T-helper 17 cell (primary cell): ENCODE results near the gene TNPO3. TPM values are rescaled to one million over a fixed set of nuclear protein-coding genes. Genes with fewer than 3 reads are reported as not detected.

Experiments
- ATAC-seq: fragments of 150-1000 bp; cut with Tn5 transposase; 2 replicates; pipeline ENCODE4 v1.10.0; 2021; ENCODE audit warnings: mild to moderate bottlenecking, moderate library complexity
- DNase-seq, 3 donors: peaks; one replicate each; pipeline versions ENCODE4 v3.0.0 to v3.0.0-alpha.2; 2020 to 2021
- H3K9me3 ChIP-seq: one replicate; pipeline ENCODE4 v1.7.0; 2013; ENCODE audit warnings: low read length, mild to moderate bottlenecking; ENCODE audit not compliant: control insufficient read depth, poor library complexity, severe bottlenecking
- H3K27ac Mint-ChIP-seq: one replicate; pipeline ENCODE4 v1.8.0; 2022; ENCODE audit warnings: mild to moderate bottlenecking, moderate library complexity, mixed read lengths
- H3K27me3 Mint-ChIP-seq: one replicate; pipeline ENCODE4 v1.8.0; 2022; ENCODE audit warnings: mixed read lengths
- H3K36me3 Mint-ChIP-seq: one replicate; pipeline ENCODE4 v1.8.0; 2022; ENCODE audit warnings: low read depth, mixed read lengths
- H3K4me1 Mint-ChIP-seq: one replicate; pipeline ENCODE4 v1.8.0; 2022; ENCODE audit warnings: mild to moderate bottlenecking, mixed read lengths
- H3K4me3 Mint-ChIP-seq: one replicate; pipeline ENCODE4 v1.8.0; 2022; ENCODE audit warnings: mild to moderate bottlenecking, moderate library complexity, mixed read lengths
- total RNA-seq, 4 donors: library from RNA in 2 of 4; stranded (reverse) in 2 of 4; gene quantifications; one replicate each; pipeline ENCODE4 v1.2.3 and lab custom pipeline; 2022 to 2026

Gene TNPO3
- total RNA-seq, 2 donors from 2014 or later, result 29.1 to 29.2 TPM

DNA sequence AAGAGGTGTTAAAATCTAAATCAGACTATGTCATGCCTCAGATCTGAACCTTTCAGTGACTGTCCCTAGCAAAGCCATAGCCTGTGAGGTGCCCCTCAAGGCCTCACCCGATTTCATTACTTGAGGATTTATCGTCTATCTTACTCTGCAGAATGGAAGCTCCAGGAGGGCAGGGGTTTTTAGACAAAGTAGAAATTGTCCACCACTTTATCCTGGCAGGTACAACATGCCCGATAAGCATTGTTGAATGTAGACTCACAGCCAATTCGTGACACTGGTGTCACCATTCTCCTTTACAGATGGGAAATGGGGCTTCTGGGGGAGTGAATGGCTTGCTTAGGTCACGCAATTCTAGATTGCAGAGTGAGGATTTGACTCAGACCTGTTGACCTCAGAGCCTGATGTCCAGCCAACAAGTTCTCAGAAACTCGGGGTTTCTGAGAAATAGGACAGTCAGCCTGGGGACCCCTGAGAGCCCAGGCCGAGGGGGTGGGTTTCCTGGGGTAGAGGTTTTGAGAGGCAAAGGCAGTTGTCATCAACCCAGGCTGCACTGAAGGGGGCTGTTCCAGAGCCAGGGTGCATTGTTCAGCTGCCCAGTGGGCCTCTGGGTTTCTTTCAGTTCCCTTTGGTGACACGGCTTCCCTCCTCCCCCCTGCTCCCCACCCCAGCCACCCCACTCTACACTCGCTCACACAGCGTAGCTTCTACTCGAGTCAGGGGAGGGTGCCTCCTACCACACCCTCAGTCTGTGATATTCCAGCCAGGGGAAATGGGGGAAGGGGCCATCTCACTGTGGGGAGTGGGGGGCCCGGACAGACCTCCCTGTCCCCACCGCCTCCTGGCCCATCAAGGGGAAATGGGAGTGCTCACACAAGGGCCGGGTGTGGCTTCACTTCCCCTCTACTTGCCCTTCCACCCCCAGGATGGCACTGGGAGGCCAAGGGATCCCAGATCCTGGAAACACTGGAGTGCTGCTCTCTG lies 120.3 kb downstream of the TNPO3 start:
- DNase-seq (no peak), ATAC-seq (no peak)
- no peak overlapping the region for H3K27ac Mint-ChIP-seq
- H3K27me3 Mint-ChIP-seq, result no peaks in the 10 kb centered on the region
- H3K4me1 Mint-ChIP-seq, result peaks cover 21% of the 10 kb centered on the region
- H3K9me3 ChIP-seq, result no peaks in the 10 kb centered on the region
- peaks cover 6% of the 10 kb centered on the region for H3K36me3 Mint-ChIP-seq
- no peak overlapping the region for H3K4me3 Mint-ChIP-seq

DNA sequence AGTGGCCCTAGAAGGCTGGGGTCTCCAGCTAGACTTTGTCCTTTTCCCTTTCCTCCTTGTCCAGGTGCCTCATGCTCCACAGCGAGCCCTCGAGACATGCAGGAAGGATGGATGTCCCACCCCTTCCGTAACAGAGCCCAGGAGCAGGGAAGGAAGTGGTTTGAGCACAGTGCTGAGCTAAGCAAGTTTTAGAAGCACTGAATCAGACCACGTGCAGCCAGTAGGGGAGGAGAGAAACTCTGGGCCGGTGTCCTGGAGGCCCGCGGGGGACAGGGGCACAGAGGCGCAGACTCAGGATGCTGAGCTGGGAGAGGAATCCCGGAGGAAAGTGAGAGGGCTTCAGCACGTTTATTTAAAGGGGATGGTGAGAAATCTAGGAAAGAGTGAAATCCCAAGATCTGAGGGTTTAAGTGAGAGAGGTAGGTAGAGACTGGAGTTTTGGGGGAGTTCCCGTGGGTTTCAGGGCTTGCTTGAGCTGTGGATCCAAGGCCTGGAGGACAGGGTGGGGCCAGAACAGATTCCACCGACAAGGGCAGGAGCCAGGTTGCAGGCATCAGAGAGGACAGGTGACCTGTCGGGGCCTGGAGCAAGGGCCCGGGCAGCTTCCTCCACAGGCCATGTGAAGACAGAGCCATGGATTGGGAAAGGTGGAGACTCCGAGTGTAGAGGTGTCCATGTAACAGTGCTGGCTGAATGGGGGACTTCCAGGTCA lies 121.6 kb downstream of the TNPO3 start:
- Mint-ChIP-seq H3K4me3 (peak overlapping the region; percentile 88), H3K27ac (peak overlapping the region; percentile 37), H3K36me3 (peaks cover 6% of the 10 kb centered on the region), H3K27me3 (no peaks in the 10 kb centered on the region), H3K4me1 (peaks cover 18% of the 10 kb centered on the region)
- DNase-seq (no peak), ATAC-seq (peak; percentile 90)
- no peaks in the 10 kb centered on the region for H3K9me3 ChIP-seq

DNA sequence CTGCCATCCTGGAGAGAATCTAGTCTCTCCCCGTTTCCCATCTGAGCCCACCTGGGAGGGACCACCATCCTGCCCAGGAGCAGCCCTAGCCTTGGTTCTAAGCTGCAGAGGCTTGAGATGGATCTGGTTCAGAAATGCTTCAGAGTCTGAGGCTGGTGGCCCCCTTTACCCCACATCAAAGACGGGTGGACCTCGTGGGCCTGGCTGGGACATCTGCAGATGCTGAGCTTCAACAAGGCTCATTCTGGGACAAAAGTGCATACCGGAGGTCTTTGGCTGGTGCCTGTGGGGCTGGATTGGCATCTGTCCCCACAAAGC lies 122.1 kb downstream of the TNPO3 start:
- no peaks in the 10 kb centered on the region for H3K9me3 ChIP-seq
- peaks cover 18% of the 10 kb centered on the region for H3K4me1 Mint-ChIP-seq
- H3K36me3 Mint-ChIP-seq, result peaks cover 6% of the 10 kb centered on the region
- ATAC-seq (no peak), DNase-seq (no peak)
- H3K27ac Mint-ChIP-seq, result peak overlapping the region; percentile 37
- H3K27me3 Mint-ChIP-seq, result no peaks in the 10 kb centered on the region
- peak overlapping the region; percentile 88 for H3K4me3 Mint-ChIP-seq

DNA sequence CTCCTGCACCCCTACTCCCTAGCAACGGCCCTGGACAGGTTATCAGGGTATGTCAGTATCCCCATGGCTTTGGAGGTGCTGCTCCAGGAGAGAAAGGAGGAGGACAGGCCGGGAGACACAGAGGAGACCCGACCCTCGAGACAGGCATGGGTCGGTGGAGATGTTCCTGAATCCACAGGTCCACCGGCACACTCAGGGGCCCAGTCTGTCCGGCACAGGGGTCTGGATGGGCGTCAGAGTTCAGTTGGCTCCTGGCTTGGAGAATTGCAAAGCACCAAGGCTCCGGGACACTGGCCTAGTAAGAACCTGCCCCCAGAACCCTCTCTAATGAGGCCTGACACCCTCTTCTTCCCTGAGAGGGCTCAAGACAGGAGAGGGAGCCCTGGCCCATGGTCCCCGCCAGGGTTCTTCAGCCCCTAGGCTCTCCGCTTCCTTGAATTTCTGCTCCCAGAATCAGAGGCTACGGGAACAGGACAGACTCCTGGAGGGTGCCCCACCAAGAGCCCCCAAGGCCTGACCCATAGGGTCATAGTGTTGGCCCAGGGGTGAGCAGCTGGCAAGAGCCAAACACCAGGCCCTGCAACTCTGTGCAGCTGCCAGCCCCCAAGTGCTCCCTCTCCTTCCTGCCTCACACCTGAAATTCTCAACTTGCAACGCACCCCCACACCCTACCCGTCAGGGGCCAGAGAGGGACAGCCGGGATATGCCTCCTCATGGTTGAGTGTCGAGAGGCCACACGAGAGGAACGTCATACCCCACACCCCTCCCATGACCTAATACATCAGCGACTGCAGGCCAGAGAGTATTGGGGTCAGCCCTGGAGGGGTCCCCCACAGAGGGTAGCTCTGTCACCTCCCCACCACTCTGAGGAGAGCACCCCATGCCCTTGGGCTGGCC lies 122.7 kb downstream of the TNPO3 start:
- Mint-ChIP-seq H3K4me3 (no peak overlapping the region), H3K27ac (no peak overlapping the region)

DNA sequence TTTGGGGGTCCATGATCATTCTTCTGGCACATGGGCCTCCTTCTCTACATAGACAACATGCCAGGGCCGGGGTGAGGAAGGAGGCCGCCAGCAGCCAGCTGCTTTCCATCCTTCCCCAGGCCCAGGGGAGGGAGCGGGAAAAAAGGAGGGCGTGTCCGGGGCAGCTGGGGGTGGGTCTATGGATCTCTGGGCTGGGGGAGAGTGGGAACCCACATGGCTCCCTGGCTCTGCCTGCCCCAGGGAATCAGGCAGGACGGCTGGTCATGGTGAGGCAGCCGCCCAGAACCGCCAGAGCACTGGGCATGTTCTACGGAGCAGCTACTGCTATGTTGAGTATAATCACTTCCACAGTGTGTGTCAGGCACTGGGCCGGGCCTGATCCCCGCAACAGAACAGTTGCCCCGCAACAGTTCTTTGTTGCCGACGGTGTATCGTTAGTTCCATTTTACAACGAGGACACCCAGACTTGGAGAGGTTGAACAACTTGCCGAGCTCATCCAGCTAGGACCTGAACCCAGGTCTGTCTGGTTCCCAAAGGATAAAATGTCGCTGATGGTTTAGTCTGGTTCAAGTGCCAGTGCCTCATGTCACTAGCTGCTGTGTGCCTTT lies 123.6 kb downstream of the TNPO3 start:
- no peak overlapping the region for H3K27ac Mint-ChIP-seq
- H3K27me3 Mint-ChIP-seq, result no peaks in the 10 kb centered on the region
- H3K36me3 Mint-ChIP-seq, result peaks cover 2% of the 10 kb centered on the region
- peaks cover 11% of the 10 kb centered on the region for H3K4me1 Mint-ChIP-seq
- H3K9me3 ChIP-seq, result no peaks in the 10 kb centered on the region
- no peak for ATAC-seq
- H3K4me3 Mint-ChIP-seq, result no peak overlapping the region
- no peak for DNase-seq

More for the DNA sequence above, 122.7 kb downstream of the TNPO3 start:
- Mint-ChIP-seq H3K4me1 (peaks cover 16% of the 10 kb centered on the region), H3K36me3 (peaks cover 6% of the 10 kb centered on the region), H3K27me3 (no peaks in the 10 kb centered on the region)
- ATAC-seq, result no peak
- DNase-seq, result no peak
- no peaks in the 10 kb centered on the region for H3K9me3 ChIP-seq

DNA sequence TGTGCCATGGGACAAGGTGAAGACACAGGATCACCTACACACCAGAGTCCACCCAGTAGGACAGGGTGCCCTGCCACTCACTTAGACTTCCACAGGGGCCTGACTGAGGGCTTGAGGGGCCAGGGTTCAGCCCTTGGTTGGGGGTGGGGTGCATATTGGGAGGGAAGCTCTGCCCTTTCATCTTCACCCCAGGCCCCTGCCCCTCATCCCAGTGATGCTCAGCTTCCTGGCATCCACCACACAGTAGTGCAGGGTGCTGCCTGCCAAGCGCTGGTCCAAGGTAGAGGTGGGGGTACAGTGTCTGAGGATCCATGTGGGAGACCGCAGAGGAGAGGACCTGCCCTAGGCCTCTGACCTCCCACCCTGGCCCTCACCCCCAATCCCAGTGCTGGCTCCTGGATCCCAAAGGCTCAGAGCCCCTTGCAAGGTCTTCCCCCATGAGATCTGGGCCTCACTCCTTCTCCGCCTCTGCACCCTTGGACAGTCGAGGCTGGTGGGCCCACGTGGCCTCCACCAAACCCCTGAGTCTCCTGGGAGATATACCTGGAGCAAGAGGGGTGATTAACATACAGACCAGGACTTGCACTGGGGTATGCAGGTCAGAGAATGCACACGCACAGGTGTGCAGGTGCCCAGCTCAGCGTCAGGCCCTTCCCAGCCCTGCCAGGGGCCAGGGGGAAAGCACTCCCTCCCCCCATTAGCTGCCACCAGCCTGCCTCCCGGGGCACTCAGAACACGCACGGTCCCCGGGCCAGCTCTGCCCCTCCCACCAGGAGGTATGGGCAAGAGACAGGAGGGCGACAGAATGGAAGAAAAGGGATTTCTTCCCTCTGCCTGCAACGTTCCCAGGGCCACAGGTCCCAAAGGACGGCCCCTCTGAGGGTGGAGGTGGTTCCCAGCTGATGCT lies 125.8 kb downstream of the TNPO3 start:
- H3K9me3 ChIP-seq, result no peaks in the 10 kb centered on the region
- Mint-ChIP-seq H3K36me3 (peaks cover 2% of the 10 kb centered on the region), H3K4me3 (no peak overlapping the region), H3K27me3 (no peaks in the 10 kb centered on the region), H3K27ac (no peak overlapping the region), H3K4me1 (peaks cover 11% of the 10 kb centered on the region)
- DNase-seq (no peak), ATAC-seq (no peak)

DNA sequence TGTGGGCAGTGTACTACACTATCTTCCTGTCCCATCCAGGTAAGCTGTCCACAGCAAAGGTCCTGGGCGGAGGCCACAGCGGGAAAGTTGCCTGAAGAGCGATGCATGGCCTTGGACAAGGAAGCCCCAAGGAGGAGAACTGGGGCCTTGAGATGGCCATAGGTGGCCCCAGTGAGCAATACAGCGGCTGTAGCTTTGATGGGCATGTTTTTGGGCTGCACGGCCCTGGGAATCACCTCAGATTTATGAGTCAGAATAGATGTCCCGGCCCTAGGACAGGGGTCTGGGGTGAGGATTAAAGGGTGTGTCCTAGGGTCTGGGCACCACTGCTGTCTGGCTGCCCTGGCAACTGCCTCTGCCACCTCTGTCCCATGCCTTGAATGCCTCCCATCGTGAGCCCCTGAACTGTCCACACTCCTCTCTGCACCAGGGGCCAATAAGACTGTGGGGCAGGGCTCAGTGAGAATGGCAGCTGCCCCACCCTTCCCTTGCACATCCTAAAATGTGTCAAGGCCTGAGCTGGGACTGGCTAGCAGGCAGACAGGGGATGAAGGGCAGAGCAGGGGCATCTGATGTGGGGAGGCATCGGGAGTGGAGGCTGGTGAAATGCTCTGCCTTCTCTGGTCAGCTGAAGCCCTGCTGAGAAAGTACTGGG lies 126.6 kb downstream of the TNPO3 start:
- H3K4me3 Mint-ChIP-seq, result no peak overlapping the region
- no peak for DNase-seq
- H3K4me1 Mint-ChIP-seq, result peaks cover 6% of the 10 kb centered on the region
- H3K27ac Mint-ChIP-seq, result no peak overlapping the region
- peaks cover 1% of the 10 kb centered on the region for H3K36me3 Mint-ChIP-seq
- ATAC-seq, result no peak
- no peaks in the 10 kb centered on the region for H3K27me3 Mint-ChIP-seq
- no peaks in the 10 kb centered on the region for H3K9me3 ChIP-seq

DNA sequence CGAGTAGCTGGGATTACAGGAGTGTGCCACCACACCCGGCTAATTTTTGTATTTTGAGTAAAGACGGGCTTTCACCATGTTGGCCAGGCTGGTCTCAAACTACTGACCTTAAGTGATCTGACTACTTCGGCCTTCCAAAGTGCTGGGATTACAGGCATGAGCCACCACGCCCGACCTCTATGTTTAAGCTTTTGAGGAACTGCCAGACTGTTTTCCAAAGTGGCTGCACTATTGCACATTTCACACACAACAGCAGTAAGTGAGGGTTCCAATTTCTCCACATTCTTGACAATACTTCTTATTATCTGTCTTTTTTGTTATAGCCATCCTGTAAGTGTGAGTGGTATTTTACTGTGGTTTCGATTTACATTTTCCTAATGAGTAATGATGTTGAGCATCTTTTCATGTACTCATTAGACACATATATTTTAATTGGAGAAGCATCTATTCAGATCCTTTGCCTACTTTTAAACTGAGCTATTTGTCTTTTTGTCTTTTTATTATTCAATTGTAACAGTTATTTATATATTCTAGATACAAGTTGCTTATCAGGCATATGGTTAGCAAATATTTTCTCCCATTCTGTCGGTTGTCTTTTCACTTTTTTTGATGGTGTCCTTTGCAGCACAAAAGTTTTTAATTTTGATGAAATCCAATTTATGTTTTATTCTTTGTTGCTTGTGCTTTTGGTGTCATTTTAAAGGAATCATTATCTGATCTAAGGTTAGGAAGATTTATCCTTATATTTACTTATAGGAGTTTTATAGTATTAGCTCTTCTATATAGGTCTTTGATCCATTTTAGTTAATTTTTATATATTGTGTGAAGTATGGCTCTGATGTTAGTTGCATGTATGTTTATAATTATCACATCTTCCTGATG lies 130.0 kb downstream of the TNPO3 start:
- no peaks in the 10 kb centered on the region for H3K9me3 ChIP-seq
- no peak for DNase-seq
- ATAC-seq, result no peak
- H3K27ac Mint-ChIP-seq, result no peak overlapping the region
- peaks cover 14% of the 10 kb centered on the region for H3K27me3 Mint-ChIP-seq
- H3K36me3 Mint-ChIP-seq, result no peaks in the 10 kb centered on the region
- no peak overlapping the region for H3K4me3 Mint-ChIP-seq
- H3K4me1 Mint-ChIP-seq, result no peaks in the 10 kb centered on the region

DNA sequence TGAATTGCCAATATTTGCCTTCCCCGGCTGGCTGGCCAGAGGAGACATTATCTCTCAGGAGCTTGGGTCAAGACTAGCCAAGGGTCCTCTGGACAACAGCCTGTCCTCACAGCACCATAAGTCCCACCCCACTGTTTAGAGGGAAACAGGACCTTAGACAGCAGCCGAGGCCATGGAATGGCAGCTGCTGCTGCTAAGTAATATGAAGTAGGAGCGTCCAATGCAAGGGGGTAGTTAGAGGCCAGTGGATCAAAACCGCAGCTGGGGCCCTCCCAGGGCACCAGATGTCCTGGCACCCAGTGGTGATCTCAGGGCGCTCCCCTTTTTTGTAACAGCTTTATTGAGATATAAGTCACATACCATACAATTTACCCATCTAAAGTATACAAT lies 131.5 kb downstream of the TNPO3 start:
- H3K4me3 Mint-ChIP-seq, result no peak overlapping the region
- peaks cover 14% of the 10 kb centered on the region for H3K27me3 Mint-ChIP-seq
- H3K36me3 Mint-ChIP-seq, result no peaks in the 10 kb centered on the region
- no peaks in the 10 kb centered on the region for H3K9me3 ChIP-seq
- H3K4me1 Mint-ChIP-seq, result peaks cover 2% of the 10 kb centered on the region
- no peak overlapping the region for H3K27ac Mint-ChIP-seq
- DNase-seq (peak in 1 of 3 donors; percentile 0), ATAC-seq (no peak)

DNA sequence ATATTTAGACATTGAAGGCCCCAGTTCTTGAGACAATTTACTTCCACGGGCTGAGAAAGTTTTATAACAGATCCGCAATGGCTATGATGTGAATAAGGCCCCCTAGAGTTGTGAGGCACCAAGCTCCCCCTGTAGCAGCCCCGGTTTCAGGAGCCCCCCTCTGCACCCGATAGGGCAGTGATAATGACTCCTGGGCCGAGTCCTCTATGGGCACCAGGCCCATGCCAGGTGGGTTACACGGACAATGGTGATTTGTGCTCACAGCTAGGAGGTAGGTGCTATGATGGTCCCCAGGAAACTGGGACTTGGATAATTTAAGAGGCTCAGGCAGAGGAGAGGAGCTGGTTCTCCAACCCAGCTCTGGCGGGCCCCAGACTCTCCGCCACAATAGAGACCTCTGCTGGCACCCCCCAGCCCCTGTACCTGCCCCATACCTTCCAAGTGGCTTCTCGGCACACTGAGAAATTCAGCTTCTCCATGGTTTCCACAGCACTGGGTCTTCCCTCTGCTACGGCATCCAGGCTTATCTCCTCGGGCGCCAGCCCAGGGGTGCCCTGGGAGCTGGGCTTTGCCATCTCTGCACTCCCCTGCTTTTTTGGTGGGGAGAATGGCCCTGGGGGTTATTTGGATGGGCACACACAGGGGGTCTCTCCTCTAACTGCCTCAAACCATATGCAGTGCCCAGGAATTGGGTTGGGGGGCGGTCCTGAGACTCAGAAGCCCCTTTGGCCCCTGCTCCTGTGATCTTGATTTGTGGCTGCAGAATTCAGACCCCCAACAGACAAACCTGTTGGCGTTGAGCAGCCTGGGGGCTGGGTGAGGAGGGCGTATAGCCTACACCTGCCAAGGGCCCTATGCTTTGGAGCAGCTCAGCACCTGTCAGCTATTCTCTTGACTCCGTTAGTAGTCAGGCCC lies 132.2 kb downstream of the TNPO3 start:
- Mint-ChIP-seq H3K27ac (no peak overlapping the region), H3K27me3 (peaks cover 18% of the 10 kb centered on the region), H3K36me3 (no peaks in the 10 kb centered on the region), H3K4me1 (peaks cover 2% of the 10 kb centered on the region), H3K4me3 (no peak overlapping the region)
- H3K9me3 ChIP-seq, result no peaks in the 10 kb centered on the region
- DNase-seq (no peak), ATAC-seq (no peak)
